Endothelial cell of umbilical vein (primary cell): ENCODE measurements around the gene APBA3. TPM values are rescaled to one million over a fixed set of nuclear protein-coding genes. Genes with fewer than 3 reads are reported as not detected.

Experiments used
- BruUV-seq: library from RNA; stranded (reverse); fragments of 400-500 nt; replicated peaks from 2 replicates; lab custom pipeline; 2021; lab: Mats Ljungman, UMichigan
- CTCF ChIA-PET: fragments of 300-600, 350-600 bp; sonication (Branson Sonifier 250); formaldehyde crosslinking; loops from one replicate; lab custom pipeline; 2021; ENCODE audit warnings: antibody characterized with exemption, inconsistent platforms; lab: Charles Lee
- POLR2A ChIA-PET: fragments of 300-600, 350-600 bp; sonication (Branson Sonifier 250); formaldehyde crosslinking; loops from one replicate; lab custom pipeline; 2021; ENCODE audit warnings: antibody characterized with exemption, inconsistent platforms; lab: Charles Lee
- DNase-seq: peaks from one replicate; pipeline ENCODE4 v3.0.0-alpha.2; 2011; ENCODE audit warnings: low read depth, low spot score
- FAIRE-seq: peaks from 2 replicates; lab custom pipeline; 2011; peaks lifted over from hg19 to GRCh38; lab: Jason Lieb, UNC
- H2AFZ ChIP-seq: 2 replicates; pipeline ENCODE4 v1.6.0; 2012; ENCODE audit warnings: low read depth, low read length, control low read depth, inconsistent platforms
- H3K27ac ChIP-seq: 2 replicates; pipeline ENCODE4 v1.5.1; 2011; ENCODE audit warnings: low read depth, mild to moderate bottlenecking, control low read depth, low read length, moderate library complexity; ENCODE audit not compliant: insufficient read depth
- H3K27me3 ChIP-seq, 2 experiments: 2 replicates each; pipeline versions ENCODE4 v1.6.0 to v1.6.1; 2011; ENCODE audit warnings: low read length in 2 of 2, mixed read lengths in 1 of 2; ENCODE audit not compliant: control insufficient read depth in 2 of 2, insufficient read depth in 2 of 2
- H3K36me3 ChIP-seq, 2 experiments: 2 replicates in 1 of 2; 3 replicates in 1 of 2; pipeline ENCODE4 v1.5.1; 2011; ENCODE audit warnings: low read length in 2 of 2, mild to moderate bottlenecking in 1 of 2, moderate library complexity in 1 of 2; ENCODE audit not compliant: control insufficient read depth in 2 of 2, insufficient read depth in 2 of 2; ENCODE audit errors: extremely low read depth in 1 of 2
- H3K4me1 ChIP-seq: 3 replicates; pipeline ENCODE4 v1.5.1; 2011; ENCODE audit warnings: mild to moderate bottlenecking, low read length; ENCODE audit not compliant: control insufficient read depth, insufficient read depth; ENCODE audit errors: extremely low read depth
- H3K4me2 ChIP-seq: 2 replicates; pipeline ENCODE4 v1.6.1; 2011; ENCODE audit warnings: low read length, control low read depth, mixed read lengths; ENCODE audit not compliant: insufficient read depth
- H3K4me3 ChIP-seq, 3 experiments: fragments of 200-600 bp in 1 of 3; sonication (generic), shearing (Covaris generic) in 1 of 3; replicated peaks in 1 of 3; 2 replicates each; pipeline ENCODE4 v1.5.1; 2011 to 2016; ENCODE audit warnings: control low read depth in 3 of 3, low read length in 3 of 3, mild to moderate bottlenecking in 2 of 3, inconsistent platforms in 1 of 3, low read depth in 1 of 3, moderate library complexity in 1 of 3; ENCODE audit not compliant: insufficient read depth in 1 of 3
- H3K79me2 ChIP-seq: 2 replicates; pipeline ENCODE4 v1.6.0; 2012; ENCODE audit warnings: low read length, inconsistent platforms; ENCODE audit not compliant: control insufficient read depth, insufficient read depth
- H3K9ac ChIP-seq: replicated peaks from 2 replicates; pipeline ENCODE3; 2011; ENCODE audit warnings: low read length, control low read depth; ENCODE audit not compliant: insufficient read depth; ENCODE audit errors: extremely low read depth
- H3K9me1 ChIP-seq: replicated peaks from 3 replicates; pipeline ENCODE4 v1.6.0; 2011; ENCODE audit warnings: mild to moderate bottlenecking, low read length; ENCODE audit not compliant: control insufficient read depth, insufficient read depth; ENCODE audit errors: extremely low read depth
- H3K9me3 ChIP-seq: replicated peaks from 2 replicates; pipeline ENCODE4 v1.5.1; 2012; ENCODE audit warnings: low read length, inconsistent platforms; ENCODE audit not compliant: control insufficient read depth, insufficient read depth
- H4K20me1 ChIP-seq: replicated peaks from 2 replicates; pipeline ENCODE3; 2011; ENCODE audit warnings: mild to moderate bottlenecking, low read length; ENCODE audit not compliant: control insufficient read depth, insufficient read depth; ENCODE audit errors: extremely low read depth
- EZH2 ChIP-seq: IDR thresholded peaks from 2 replicates; pipeline ENCODE4 v1.6.1; 2012; ENCODE audit warnings: borderline replicate concordance, low read depth, mild to moderate bottlenecking, moderate library complexity, low read length, inconsistent platforms; ENCODE audit not compliant: severe bottlenecking
- FOS ChIP-seq: IDR thresholded peaks from 2 replicates; pipeline ENCODE4 v1.6.1; 2011; ENCODE audit warnings: mild to moderate bottlenecking, low read length, moderate library complexity, borderline replicate concordance; ENCODE audit not compliant: insufficient read depth
- GATA2 ChIP-seq: IDR thresholded peaks from 2 replicates; pipeline ENCODE4 v1.7.0; 2011; ENCODE audit warnings: low read depth, mild to moderate bottlenecking, moderate library complexity, mixed read lengths, low read length; ENCODE audit not compliant: insufficient read length, insufficient read depth
- JUN ChIP-seq: IDR thresholded peaks from 2 replicates; pipeline ENCODE4 v1.6.1; 2011; ENCODE audit warnings: borderline replicate concordance, low read depth; ENCODE audit not compliant: insufficient read length, insufficient read depth
- MYC ChIP-seq: IDR thresholded peaks from one replicate; pipeline ENCODE4 v1.6.1; 2011; ENCODE audit warnings: mild to moderate bottlenecking, low read depth, low read length
- POLR2A ChIP-seq: IDR thresholded peaks from 2 replicates; pipeline ENCODE4 v1.6.1; 2012; ENCODE audit warnings: low read depth, mild to moderate bottlenecking, control low read depth, low read length
- POLR2AphosphoS5 ChIP-seq: IDR thresholded peaks from 2 replicates; pipeline ENCODE4 v1.6.1; 2012; ENCODE audit warnings: low read depth, mild to moderate bottlenecking, control low read depth, low read length, moderate library complexity; ENCODE audit not compliant: insufficient read depth
- dilution Hi-C: fragments of 300-500 bp; cut with MboI; formaldehyde crosslinking; loops from one replicate; pipeline ENCODE4 v1.15.0; 2019; ENCODE audit warnings: low sequenced_read_pairs; ENCODE audit not compliant: extremely low pct_ligation_motif_present
- intact Hi-C: fragments of 100-400 bp; cut with micrococcal nuclease; formaldehyde crosslinking; loops from one replicate; pipeline ENCODE4 v1.10.0; 2022
- polyA plus RNA-seq, 4 experiments: library from polyadenylated mRNA; depleted of rRNA in 3 of 4; stranded (reverse) in 3 of 4; unstranded in 1 of 4; fragments of >200 nt; gene quantifications; 2 replicates each; pipeline versions ENCODE4 v1.2.1 to v1.2.3, GENCODE V29; 2011 to 2012; ENCODE audit warnings: missing spikeins in 1 of 4
- total RNA-seq: library from RNA; stranded (reverse); gene quantifications from 2 replicates; pipeline ENCODE4 v1.2.3, GENCODE V29; 2021
- TF ChIP-seq, protein P1 (sequence below), 2 donors: IDR thresholded peaks; 1 replicate in 1 of 2; 2 replicates in 1 of 2; pipeline ENCODE4 v1.5.1; 2011; ENCODE audit warnings: low read length in 2 of 2, mild to moderate bottlenecking in 2 of 2, moderate library complexity in 2 of 2, control low read depth in 1 of 2, inconsistent platforms in 1 of 2, low read depth in 1 of 2; ENCODE audit not compliant: insufficient read depth in 1 of 2; ENCODE audit errors: extremely low read depth in 1 of 2
- TF ChIP-seq, protein P2 (sequence below): IDR thresholded peaks from 2 replicates; pipeline ENCODE4 v1.6.1; 2011; ENCODE audit not compliant: insufficient read depth, insufficient read length

Gene APBA3
- total and polyA plus RNA-seq, 2 donors (not counting 3 experiments of a cell fraction or from before 2014, with no cell fraction given): 23.4 to 25.1 TPM

DNA sequence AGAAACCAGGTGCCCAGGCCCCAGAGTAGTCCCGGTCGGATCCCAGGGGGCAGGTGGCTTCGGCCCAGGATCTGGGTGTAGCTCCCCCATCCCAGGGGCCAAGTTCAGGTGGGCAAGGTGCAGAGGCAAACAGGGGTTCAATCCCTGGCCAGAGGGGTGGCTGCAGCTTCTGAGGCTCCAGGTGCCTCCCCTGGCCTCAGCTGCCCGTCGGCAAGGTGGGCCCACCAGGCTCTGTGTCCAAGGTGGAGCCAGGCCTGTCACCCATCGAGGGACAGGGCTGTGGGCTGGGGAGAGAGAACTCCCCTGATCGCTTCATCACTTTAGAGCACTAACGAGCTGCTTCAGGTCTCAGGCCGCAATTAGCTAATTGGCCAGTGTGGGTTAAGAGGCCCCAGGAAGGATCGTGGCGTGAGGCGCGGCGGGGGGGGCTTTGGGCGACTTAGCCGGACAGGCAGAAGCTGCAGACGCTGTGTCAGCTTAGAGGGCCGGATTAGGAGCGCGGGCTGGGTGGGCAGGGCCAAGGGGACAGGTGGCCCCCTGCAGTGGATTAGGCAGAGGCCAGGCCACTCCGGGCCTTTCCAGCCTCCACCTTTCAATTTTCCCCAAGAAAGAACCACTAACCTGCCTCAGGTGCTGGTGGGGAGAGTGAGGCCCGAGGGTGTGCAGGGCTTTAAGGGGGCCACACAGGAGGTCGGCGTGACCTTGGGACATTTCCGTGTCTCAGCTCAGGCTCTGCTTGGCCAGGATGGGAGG, 13.3 kb upstream of the APBA3 start:
- DNase-seq (no peak), FAIRE-seq (no peak)
- no peaks in the 10 kb centered on the region for H3K4me1 ChIP-seq
- no peak overlapping the region for H3K27ac ChIP-seq
- ChIA-PET CTCF (no interaction called here), POLR2A (interaction anchor here (0.6 kb wide), 1 partner anchor 1015 kb away, joined by 3 read pairs; no protein-coding TSS in a partner anchor)
- H3K9me1 ChIP-seq: no peaks in the 10 kb centered on the region
- dilution Hi-C loops (no loop called here), intact Hi-C loops (no loop called here)
- no peaks in the 10 kb centered on the region for H3K27me3 ChIP-seq
- no peaks in the 10 kb centered on the region for H3K9me3 ChIP-seq
- BruUV-seq: no TSS peak
- no peak overlapping the region for H2AFZ ChIP-seq
- H3K4me3 ChIP-seq: no peak overlapping the region
- no peak overlapping the region for H3K4me2 ChIP-seq
- H3K9ac ChIP-seq: no peak overlapping the region
- no peaks in the 10 kb centered on the region for H3K36me3 ChIP-seq
- no peak for TF ChIP-seq MYC
- no peak for TF ChIP-seq FOS
- no peak for TF ChIP-seq EZH2
- TF ChIP-seq GATA2: no peak
- no peak for TF ChIP-seq JUN
- TF ChIP-seq, protein P1, sequence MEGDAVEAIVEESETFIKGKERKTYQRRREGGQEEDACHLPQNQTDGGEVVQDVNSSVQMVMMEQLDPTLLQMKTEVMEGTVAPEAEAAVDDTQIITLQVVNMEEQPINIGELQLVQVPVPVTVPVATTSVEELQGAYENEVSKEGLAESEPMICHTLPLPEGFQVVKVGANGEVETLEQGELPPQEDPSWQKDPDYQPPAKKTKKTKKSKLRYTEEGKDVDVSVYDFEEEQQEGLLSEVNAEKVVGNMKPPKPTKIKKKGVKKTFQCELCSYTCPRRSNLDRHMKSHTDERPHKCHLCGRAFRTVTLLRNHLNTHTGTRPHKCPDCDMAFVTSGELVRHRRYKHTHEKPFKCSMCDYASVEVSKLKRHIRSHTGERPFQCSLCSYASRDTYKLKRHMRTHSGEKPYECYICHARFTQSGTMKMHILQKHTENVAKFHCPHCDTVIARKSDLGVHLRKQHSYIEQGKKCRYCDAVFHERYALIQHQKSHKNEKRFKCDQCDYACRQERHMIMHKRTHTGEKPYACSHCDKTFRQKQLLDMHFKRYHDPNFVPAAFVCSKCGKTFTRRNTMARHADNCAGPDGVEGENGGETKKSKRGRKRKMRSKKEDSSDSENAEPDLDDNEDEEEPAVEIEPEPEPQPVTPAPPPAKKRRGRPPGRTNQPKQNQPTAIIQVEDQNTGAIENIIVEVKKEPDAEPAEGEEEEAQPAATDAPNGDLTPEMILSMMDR (IDR thresholded peaks at IDR 0.05; ENCODE audit: extremely low read depth in 1 of 2, insufficient read depth in 1 of 2, low read depth in 1 of 2, low read length in 2 of 2): no peak
- TF ChIP-seq, protein P2, sequence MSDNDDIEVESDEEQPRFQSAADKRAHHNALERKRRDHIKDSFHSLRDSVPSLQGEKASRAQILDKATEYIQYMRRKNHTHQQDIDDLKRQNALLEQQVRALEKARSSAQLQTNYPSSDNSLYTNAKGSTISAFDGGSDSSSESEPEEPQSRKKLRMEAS: no peak
- no peak for TF ChIP-seq POLR2A
- no peak for TF ChIP-seq POLR2AphosphoS5
- H3K79me2 ChIP-seq: no peaks in the 10 kb centered on the region
- no peaks in the 10 kb centered on the region for H4K20me1 ChIP-seq
